Parathyroid adenoma (tissue), 2 donors: ENCODE results near the gene DAAM2.

Source experiments
- H2AFZ ChIP-seq: fragments of 300-600 bp; sonication (generic); one replicate; pipeline ENCODE4 v1.7.0; 2017; ENCODE audit warnings: antibody characterized with exemption, mild to moderate bottlenecking
- H3K27ac ChIP-seq: fragments of 300-600 bp; sonication (generic); one replicate; pipeline ENCODE4 v1.7.0; 2017
- H3K27me3 ChIP-seq: fragments of 300-600 bp; sonication (generic); one replicate; pipeline ENCODE4 v1.7.0; 2017; ENCODE audit warnings: low read length; ENCODE audit not compliant: control insufficient read depth, insufficient read depth
- H3K36me3 ChIP-seq: fragments of 300-600 bp; sonication (generic); one replicate; pipeline ENCODE4 v1.7.0; 2017; ENCODE audit warnings: low read length; ENCODE audit not compliant: control insufficient read depth, insufficient read depth
- H3K4me1 ChIP-seq: fragments of 300-600 bp; sonication (generic); one replicate; pipeline ENCODE4 v1.7.0; 2017; ENCODE audit warnings: control low read depth
- H3K4me2 ChIP-seq: fragments of 300-600 bp; sonication (generic); one replicate; pipeline ENCODE4 v1.7.0; 2017; ENCODE audit warnings: low read length
- H3K4me3 ChIP-seq: fragments of 300-600 bp; sonication (generic); one replicate; pipeline ENCODE4 v1.7.0; 2017; ENCODE audit warnings: low read depth, low read length
- H3K79me2 ChIP-seq: fragments of 300-600 bp; sonication (generic); one replicate; pipeline ENCODE4 v1.7.0; 2017; ENCODE audit warnings: control low read depth
- H3K9ac ChIP-seq: fragments of 300-600 bp; sonication (generic); one replicate; pipeline ENCODE4 v1.7.0; 2017; ENCODE audit warnings: mild to moderate bottlenecking
- H3K9me3 ChIP-seq: fragments of 300-600 bp; sonication (generic); one replicate; pipeline ENCODE4 v1.7.0; 2017; ENCODE audit warnings: low read length; ENCODE audit not compliant: control insufficient read depth
- CTCF ChIP-seq: fragments of 300-600 bp; sonication (generic); IDR thresholded peaks from one replicate; pipeline ENCODE4 v1.7.0; 2017; ENCODE audit warnings: antibody characterized with exemption, mild to moderate bottlenecking
- donor health status: primary hyperparathyroidism.

DAAM2 gene

DNA sequence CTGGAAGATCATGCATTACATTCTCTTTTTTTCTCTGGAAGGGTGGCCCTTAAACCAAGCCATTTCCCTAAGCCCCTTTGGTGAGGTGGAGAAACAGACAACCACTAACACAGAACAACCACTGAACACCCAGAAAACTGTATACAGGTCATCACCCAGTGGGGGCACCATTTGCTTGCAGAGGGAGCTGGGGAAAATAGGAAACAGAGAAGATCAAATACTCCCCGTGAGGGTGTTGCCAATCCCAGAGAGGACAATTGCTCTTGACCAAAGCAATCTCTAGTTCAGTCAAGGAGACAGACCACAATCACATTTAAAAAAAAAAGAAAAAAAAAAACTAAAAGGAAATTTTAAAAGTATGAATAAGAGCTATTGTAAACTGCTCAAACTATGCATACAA lies 865 bp upstream of the DAAM2 start:
- Histone ChIP-seq H3K27ac (no peak overlapping the region), H3K4me3 (no peak overlapping the region), H3K36me3 (no peaks in the 10 kb centered on the region)

DNA sequence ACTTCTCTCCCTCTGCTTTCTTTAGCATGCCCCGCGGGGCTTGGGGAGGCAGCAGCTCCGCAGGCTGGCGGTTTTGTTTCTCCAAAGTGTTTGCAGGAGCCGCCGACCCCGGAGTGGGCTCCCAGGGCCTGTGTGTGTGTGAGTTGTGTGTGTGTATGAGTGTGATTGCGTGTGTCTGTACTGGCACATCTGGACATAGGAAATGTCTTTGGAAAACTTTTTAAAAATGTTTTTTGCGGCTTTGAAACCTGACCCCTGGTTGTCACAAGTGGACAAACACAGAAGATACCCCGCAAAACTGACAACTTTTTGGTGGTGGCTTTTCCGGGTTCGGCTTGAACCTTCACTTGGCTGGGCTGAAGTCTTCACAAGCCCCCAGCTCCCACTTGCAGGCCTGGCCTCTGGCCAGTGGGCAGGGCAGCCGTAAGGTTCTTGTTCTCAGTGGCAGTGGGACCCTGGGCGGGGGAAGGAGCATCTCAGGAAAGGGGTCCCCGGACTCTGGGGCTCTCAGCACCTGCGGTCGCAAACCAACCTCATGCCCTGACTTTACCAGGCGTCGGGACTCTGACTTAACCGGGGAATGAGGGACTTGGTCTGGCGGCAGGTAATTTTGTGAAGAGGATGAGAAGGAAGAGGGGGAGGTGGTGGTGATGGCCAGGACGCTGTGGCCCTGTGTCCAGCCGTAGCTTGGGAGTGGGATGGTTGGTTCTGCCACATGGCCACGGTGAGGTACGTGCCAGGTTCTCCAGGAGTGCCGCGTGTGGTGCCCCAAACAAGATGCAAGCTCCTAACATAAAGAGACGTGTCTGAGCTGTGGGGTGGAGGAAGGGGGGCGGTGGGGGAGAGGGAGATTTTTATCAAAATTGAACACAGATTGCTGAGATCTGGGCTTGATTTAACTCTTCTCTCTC lies 619 bp downstream of the DAAM2 start:
- Histone ChIP-seq H3K4me1 (no peaks in the 10 kb centered on the region), H3K4me3 (peak overlapping the region; percentile 57), H3K79me2 (no peaks in the 10 kb centered on the region), H3K9ac (peak overlapping the region; percentile 3), H2AFZ (peak overlapping the region; percentile 90), H3K9me3 (no peaks in the 10 kb centered on the region), H3K27ac (peak overlapping the region; percentile 21), H3K27me3 (no peaks in the 10 kb centered on the region), H3K36me3 (no peaks in the 10 kb centered on the region), H3K4me2 (peak overlapping the region; percentile 75)
- TF ChIP-seq CTCF = no peak

More for the DNA sequence above, 865 bp upstream of the DAAM2 start:
- no peaks in the 10 kb centered on the region for H3K27me3 ChIP-seq
- H3K9me3 ChIP-seq = no peaks in the 10 kb centered on the region
- no peak overlapping the region for H2AFZ ChIP-seq
- no peak overlapping the region for H3K9ac ChIP-seq
- no peaks in the 10 kb centered on the region for H3K4me1 ChIP-seq
- TF ChIP-seq CTCF = no peak
- H3K79me2 ChIP-seq = no peaks in the 10 kb centered on the region
- H3K4me2 ChIP-seq = no peak overlapping the region

- Histone ChIP-seq H3K27me3 (no peaks in the 10 kb centered on the region), H3K9ac (no peak overlapping the region), H3K4me1 (no peaks in the 10 kb centered on the region), H3K9me3 (no peaks in the 10 kb centered on the region), H3K36me3 (no peaks in the 10 kb centered on the region), H3K79me2 (no peaks in the 10 kb centered on the region), H2AFZ (no peak overlapping the region), H3K27ac (no peak overlapping the region), H3K4me3 (no peak overlapping the region), H3K4me2 (no peak overlapping the region)
- TF ChIP-seq CTCF = no peak
Observed at GRCh38 chr6:39793516-39793915, 1.3 kb downstream of the DAAM2 start.

DNA sequence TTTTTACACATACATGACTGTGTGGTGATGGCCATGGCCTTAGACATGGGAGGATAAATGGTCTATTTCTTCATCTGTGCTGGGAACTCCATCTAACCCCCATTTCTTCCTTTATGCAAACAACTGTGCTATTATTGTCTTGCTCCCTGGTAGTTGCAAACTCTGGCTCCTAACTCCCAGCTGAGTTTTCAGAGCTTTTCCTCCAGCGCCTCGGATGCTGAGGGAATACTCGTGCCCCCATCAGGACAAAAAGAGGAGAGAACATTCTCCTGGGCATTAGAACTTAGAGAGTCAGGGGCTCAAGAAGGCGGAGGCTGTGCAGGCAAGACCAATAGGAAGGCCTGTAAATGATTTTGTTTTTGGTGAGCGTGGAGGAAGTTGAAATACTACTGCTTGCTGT lies 2.1 kb downstream of the DAAM2 start:
- H3K9me3 ChIP-seq = no peaks in the 10 kb centered on the region
- no peak overlapping the region for H2AFZ ChIP-seq
- H3K4me1 ChIP-seq = no peaks in the 10 kb centered on the region
- H3K9ac ChIP-seq = no peak overlapping the region
- H3K79me2 ChIP-seq = no peaks in the 10 kb centered on the region
- TF ChIP-seq CTCF = no peak
- H3K27ac ChIP-seq = no peak overlapping the region
- no peaks in the 10 kb centered on the region for H3K36me3 ChIP-seq
- no peak overlapping the region for H3K4me3 ChIP-seq
- H3K4me2 ChIP-seq = no peak overlapping the region
- H3K27me3 ChIP-seq = no peaks in the 10 kb centered on the region

- H3K9ac ChIP-seq = no peak overlapping the region
- no peaks in the 10 kb centered on the region for H3K4me1 ChIP-seq
- H3K4me2 ChIP-seq = no peak overlapping the region
- H3K27ac ChIP-seq = no peak overlapping the region
- no peak overlapping the region for H3K4me3 ChIP-seq
- H2AFZ ChIP-seq = no peak overlapping the region
- no peaks in the 10 kb centered on the region for H3K27me3 ChIP-seq
- TF ChIP-seq CTCF = no peak
- H3K9me3 ChIP-seq = no peaks in the 10 kb centered on the region
- H3K36me3 ChIP-seq = no peaks in the 10 kb centered on the region
- H3K79me2 ChIP-seq = no peaks in the 10 kb centered on the region
Observed at GRCh38 chr6:39797751-39798150, 5.6 kb downstream of the DAAM2 start.
